GM19463 (cell line): ENCODE results near the gene GDNF.
"Not testable (repeated sequence)": the region's sequence is repeated elsewhere in the genome, so short reads cannot be mapped to it uniquely, and the experiment has no call there.

Source experiments
- ATAC-seq: cut with Tn5 transposase; IDR thresholded peaks from one replicate; pipeline ENCODE4 v1.9.1; 2021; ENCODE audit warnings: mild to moderate bottlenecking, moderate library complexity; ENCODE audit not compliant: unreplicated experiment

The GDNF gene

GRCh38 chr5:37786862-37787519, 52.9 kb downstream of the GDNF start:
- no peak for ATAC-seq

DNA sequence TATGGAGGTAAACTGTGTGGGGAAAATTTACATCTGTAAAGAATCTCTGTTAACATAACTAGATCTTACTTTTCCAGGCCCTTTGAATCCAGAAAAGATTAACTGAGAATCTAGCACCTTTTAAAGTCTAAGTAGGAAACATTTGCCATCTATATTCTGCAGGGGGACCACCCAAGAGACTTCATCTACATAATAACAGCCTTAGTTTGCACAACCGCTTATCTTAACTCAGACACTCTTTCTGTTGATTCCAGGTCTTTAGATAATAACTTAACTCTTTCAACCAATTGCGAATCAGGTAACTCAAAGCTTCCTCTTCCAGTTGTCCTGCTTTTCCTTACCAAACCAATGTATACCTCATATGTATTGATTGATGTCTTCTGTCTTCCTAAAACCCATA, 53.4 kb downstream of the GDNF start:
- ATAC-seq, result no peak

- not testable (repeated sequence) for ATAC-seq
These were observed 58.4 kb downstream of the GDNF start for GRCh38 chr5:37781409-37781808.

DNA sequence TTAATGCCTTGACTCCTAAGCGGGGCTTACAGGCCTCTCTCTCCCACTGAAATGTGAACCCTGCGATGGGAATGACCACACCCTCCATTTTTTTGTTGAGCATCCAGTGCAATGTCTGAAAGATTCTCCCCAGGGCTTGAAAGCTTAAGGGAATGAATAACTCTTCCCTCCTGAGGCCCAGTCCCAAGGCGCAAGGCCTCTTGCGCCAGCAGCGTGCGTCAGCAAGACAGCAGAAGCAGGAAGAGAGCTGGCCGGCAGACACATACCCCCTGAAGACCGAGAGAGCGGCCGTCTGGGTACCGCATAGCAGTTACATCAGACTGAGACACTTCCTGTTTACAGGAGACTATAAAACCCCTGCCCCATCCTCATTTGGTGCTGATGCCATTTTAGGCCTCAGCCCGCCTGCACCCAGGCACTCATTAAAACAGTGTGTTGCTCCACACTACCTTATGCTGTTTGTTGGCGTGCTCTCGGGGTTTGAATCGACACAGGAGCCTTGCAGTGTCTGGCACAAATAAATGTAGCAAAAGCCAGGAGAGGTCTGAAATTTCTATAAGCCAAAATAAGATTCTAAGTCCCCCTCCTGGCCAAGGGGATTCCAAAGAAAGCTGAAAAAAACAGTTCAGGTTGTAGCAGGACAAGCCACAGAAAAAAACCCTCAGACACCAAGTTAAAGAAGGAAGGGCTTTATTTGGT, 62.3 kb downstream of the GDNF start:
- ATAC-seq, result no peak

- no peak for ATAC-seq
These were observed 63.0 kb downstream of the GDNF start for GRCh38 chr5:37776826-37777225.

DNA sequence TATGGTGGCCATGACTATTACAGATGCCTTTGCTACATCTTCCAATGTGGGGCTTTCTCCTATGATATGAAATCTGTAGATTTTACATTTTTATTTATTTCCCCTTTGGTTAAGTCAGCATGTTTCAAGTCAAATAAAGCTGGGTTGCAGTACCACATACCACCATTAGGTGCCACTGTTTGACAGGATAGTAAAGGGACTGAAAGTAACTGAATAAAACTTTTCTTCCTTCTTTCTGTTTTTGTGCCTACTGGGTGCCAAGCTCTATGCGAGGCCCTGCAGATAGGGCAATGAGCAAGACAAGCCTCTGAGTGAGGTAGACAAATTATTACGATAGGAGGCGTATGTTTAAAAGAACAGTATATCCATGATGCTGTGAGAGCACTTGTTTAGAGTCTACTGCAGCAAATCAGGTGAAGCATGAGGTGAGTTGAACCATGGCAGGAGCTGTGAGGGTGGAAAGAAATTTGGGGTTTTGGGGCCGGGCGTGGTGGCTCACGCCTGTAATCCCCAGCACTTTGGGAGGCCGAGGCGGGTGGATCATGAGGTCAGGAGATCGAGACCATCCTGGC, 64.8 kb downstream of the GDNF start:
- ATAC-seq, result no peak

DNA sequence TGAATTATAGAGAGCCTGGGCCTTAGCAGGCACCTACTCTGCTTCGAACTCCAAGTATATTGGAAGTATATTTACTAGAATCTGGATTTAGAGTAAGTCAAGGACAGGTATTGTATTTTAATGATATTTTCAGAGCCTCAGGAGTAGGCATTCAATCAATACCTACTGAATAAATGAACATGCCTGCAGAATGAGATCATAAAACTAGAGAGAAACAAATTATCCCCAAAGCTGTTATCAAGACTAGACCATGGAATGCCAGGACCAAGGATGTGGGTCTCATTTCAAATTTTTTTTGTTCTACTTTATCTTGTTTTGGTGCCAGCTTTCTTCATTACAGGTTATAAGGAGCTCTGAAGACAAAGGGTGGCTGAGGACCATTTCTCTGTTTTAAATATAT, 66.0 kb downstream of the GDNF start:
- no peak for ATAC-seq

DNA sequence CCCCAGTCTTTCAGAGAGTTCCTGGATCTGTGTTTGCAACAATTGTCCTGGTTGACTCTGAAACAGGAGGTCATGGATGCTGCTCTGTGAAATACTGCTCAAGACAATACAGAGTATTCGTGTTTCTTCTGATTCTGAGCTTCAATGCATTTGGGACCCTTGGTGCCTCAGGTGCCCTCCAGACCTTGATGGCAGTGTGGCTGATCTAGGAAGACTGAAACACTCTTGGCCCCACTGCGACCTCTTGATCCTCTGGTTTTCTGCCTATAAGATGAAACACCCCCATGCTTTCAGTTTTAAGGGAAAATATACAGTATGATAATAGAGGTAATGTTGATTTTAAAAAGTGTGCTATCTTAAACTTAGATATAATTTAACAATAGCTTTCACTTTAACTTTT, 67.6 kb downstream of the GDNF start:
- ATAC-seq, result no peak

DNA sequence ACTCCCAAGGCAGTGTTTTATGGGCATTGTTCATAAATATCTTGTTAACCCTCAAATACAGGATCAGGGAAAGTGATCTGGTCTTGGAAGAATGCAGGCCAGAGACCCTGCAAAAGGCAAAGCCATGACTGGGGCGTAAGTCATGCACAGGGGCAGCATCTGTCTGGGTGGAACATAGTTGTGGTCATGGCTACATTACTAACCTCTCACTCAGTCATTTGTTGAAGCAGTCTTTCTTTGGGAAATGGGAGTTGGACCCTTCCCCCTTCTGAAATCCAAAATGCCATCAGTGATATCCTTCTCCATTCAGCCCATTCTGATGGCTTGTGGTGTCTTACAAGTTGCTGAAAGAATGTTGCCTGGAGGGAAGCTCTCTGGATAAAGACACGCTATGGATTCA, 68.1 kb downstream of the GDNF start:
- ATAC-seq, result no peak

- ATAC-seq, result no peak
These were observed 68.6 kb downstream of the GDNF start for GRCh38 chr5:37771203-37771611.

DNA sequence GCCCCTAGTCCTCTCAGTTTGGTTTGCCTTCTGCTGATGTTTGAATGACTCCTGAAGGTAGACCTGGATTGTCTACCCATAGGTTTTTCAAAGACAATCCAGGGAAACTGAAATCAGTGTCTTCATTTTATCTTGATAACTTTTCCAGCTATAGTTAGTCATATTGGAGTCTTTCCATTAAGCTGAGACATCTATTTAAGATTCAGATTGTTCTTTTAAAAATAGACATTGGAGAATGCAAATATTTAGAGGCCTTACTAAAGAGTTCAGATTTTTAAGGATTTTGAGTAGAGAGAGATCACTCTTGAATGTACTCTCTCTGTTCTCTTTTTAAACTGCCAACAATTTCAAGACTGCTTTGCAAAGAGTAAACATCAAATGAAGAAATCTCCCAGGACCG, 69.1 kb downstream of the GDNF start:
- ATAC-seq, result no peak

- ATAC-seq, result no peak
These were observed 70.0 kb downstream of the GDNF start for GRCh38 chr5:37769840-37770239.

DNA sequence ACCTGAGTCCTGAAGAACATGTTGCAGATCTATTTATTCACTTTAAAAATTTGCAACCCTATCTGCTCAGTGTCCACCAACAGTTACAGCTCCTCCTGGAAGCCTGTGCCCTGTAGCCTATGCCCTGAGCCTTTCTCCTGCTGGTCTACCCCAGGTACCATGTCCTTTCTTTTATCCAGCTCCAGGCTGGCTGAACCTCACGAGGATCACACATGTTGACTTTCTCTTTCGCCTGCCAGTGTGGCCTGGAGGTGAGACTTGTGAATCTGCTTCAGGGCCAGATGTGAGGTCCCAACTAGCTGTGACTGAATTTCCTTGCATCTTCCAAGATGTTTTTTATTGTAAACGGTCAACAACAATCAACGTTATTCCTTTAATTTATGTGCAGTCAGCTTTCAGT, 70.7 kb downstream of the GDNF start:
- ATAC-seq, result no peak

GRCh38 chr5:37768371-37768770, 71.5 kb downstream of the GDNF start:
- no peak for ATAC-seq

DNA sequence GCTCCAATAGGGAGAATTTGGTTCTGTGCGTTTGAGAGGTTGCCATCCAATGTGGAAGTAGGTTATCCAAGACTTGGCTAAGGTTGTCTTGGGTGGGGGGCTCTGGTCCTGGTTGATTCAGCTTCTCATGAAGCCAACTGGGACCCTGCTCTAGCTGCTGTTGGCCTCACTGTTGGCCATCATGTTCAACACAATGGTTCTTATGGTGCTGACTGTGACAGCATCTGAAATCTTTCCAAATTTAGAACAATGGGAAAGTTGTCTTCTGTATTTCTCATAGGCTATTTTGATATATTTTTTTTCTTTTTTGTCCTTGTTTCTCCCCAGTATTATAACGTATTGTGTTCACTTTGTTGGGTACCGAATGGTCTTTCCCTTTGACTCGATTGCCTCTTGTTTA, 71.9 kb downstream of the GDNF start:
- ATAC-seq, result no peak

- ATAC-seq, result no peak
These were observed 72.6 kb downstream of the GDNF start for GRCh38 chr5:37767251-37767650.
